Muscle of arm (tissue), 12 donors: ENCODE results near the gene HINT2. TPM values are rescaled to one million over a fixed set of nuclear protein-coding genes. Genes with fewer than 3 reads are reported as not detected.

Source experiments
- DNase-seq: peaks from one replicate; pipeline ENCODE4 v3.0.0-alpha.2; 2013
- polyA plus RNA-seq, 12 donors: library from polyadenylated mRNA; unstranded; fragments of 120-200 nt; gene quantifications; one replicate each; pipeline ENCODE4 v1.2.1, GENCODE V29; 2013; ENCODE audit not compliant: insufficient read length in 12 of 12

HINT2 gene
- polyA plus RNA-seq, 12 donors = 25.7 to 40.7 (median 29.3) TPM; not detected in 1

GRCh38 chr9:35783418-35783817 is 31.4 kb downstream of the HINT2 start:
- DNase-seq = no peak

GRCh38 chr9:35781066-35781465 is 33.8 kb downstream of the HINT2 start:
- DNase-seq = no peak

GRCh38 chr9:35778496-35778895 is 36.3 kb downstream of the HINT2 start:
- no peak for DNase-seq

GRCh38 chr9:35776018-35776417 is 38.8 kb downstream of the HINT2 start:
- DNase-seq = no peak

- no peak for DNase-seq
These were observed 39.8 kb downstream of the HINT2 start for GRCh38 chr9:35774907-35775635.

GRCh38 chr9:35771943-35772342 is 42.9 kb downstream of the HINT2 start:
- no peak for DNase-seq

- DNase-seq = no peak
These were observed 43.3 kb downstream of the HINT2 start for GRCh38 chr9:35771534-35771933.

GRCh38 chr9:35771075-35771433 is 43.8 kb downstream of the HINT2 start:
- DNase-seq = no peak

GRCh38 chr9:35769763-35770162 is 45.1 kb downstream of the HINT2 start:
- DNase-seq = no peak

GRCh38 chr9:35767458-35767857 is 47.4 kb downstream of the HINT2 start:
- no peak for DNase-seq

GRCh38 chr9:35766997-35767396 is 47.8 kb downstream of the HINT2 start:
- DNase-seq = no peak

- no peak for DNase-seq
These were observed 51.0 kb downstream of the HINT2 start for GRCh38 chr9:35763803-35764202.

- DNase-seq = no peak
These were observed 51.7 kb downstream of the HINT2 start for GRCh38 chr9:35763181-35763580.

Other genes starting within 250 kb of the HINT2 start
- gene TESK1, start 209.8 kb downstream of the HINT2 start, polyA plus RNA-seq = 10 to 100 TPM in 11 of 12 donors, not detected in 1; 27.1 to 42.8 (median 33.8) TPM
- 1 to 10 TPM in 10 of 12 donors, not detected in 2; 1.0 to 4.8 (median 2.1) TPM for gene CD72, start 196.6 kb downstream of the HINT2 start, polyA plus RNA-seq
- 1 to 10 TPM in 1 of 12 donors, under 1 TPM in 8, not detected in 3; 0.13 to 2.3 (median 0.20) TPM for gene SIT1, start 164.1 kb downstream of the HINT2 start, polyA plus RNA-seq
- not detected for gene RMRP, start 157.0 kb downstream of the HINT2 start, polyA plus RNA-seq
- gene CCDC107, start 156.8 kb downstream of the HINT2 start, polyA plus RNA-seq = 10 to 100 TPM in 10 of 12 donors, not detected in 2; 12.4 to 21.7 (median 16.1) TPM
- gene ARHGEF39, start 149.8 kb downstream of the HINT2 start, polyA plus RNA-seq = 1 to 10 TPM in 11 of 12 donors, not detected in 1; 3.3 to 8.0 (median 5.2) TPM
- 1 to 10 TPM in 4 of 12 donors, under 1 TPM in 6, not detected in 2; 0.42 to 6.9 (median 0.75) TPM for gene CA9, start 141.1 kb downstream of the HINT2 start, polyA plus RNA-seq
- gene TPM2, start 125.1 kb downstream of the HINT2 start, polyA plus RNA-seq = over 10,000 TPM in 1 of 12 donors, 1,000 to 10,000 TPM in 11; 1,434 to 10,856 (median 6,506) TPM
- 100 to 1,000 TPM in 3 of 12 donors, 10 to 100 TPM in 8, not detected in 1; 83.0 to 108 (median 90.3) TPM for gene TLN1, start 82.8 kb downstream of the HINT2 start, polyA plus RNA-seq
- gene CREB3, start 82.4 kb downstream of the HINT2 start, polyA plus RNA-seq = 10 to 100 TPM in 11 of 12 donors, not detected in 1; 21.3 to 45.7 (median 24.9) TPM
- gene GBA2, start 65.8 kb downstream of the HINT2 start, polyA plus RNA-seq = 10 to 100 TPM in 11 of 12 donors, not detected in 1; 33.9 to 87.1 (median 55.8) TPM
- 10 to 100 TPM in 11 of 12 donors, not detected in 1; 15.1 to 21.8 (median 19.8) TPM for gene RGP1, start 65.8 kb downstream of the HINT2 start, polyA plus RNA-seq
- gene MSMP, start 60.8 kb downstream of the HINT2 start, polyA plus RNA-seq = 1 to 10 TPM in 1 of 12 donors, under 1 TPM in 1, not detected in 10; 0.98 to 1.4 TPM
- 10 to 100 TPM in 11 of 12 donors, not detected in 1; 14.4 to 30.9 (median 26.3) TPM for gene NPR2, start 23.5 kb downstream of the HINT2 start, polyA plus RNA-seq
- gene SPAG8, start 2.8 kb downstream of the HINT2 start, polyA plus RNA-seq = 1 to 10 TPM in 10 of 12 donors, not detected in 2; 1.7 to 4.0 (median 2.2) TPM
- under 1 TPM in 10 of 12 donors, not detected in 2; 0.07 to 0.62 (median 0.23) TPM for gene FAM221B, start 13.7 kb upstream of the HINT2 start, polyA plus RNA-seq
- gene TMEM8B, start 14.2 kb upstream of the HINT2 start, polyA plus RNA-seq = 10 to 100 TPM in 11 of 12 donors, not detected in 1; 12.0 to 33.1 (median 22.2) TPM
- under 1 TPM in 4 of 12 donors, not detected in 8; 0.13 to 0.31 (median 0.17) TPM for gene OR13J1, start 55.4 kb upstream of the HINT2 start, polyA plus RNA-seq
- gene HRCT1, start 91.2 kb upstream of the HINT2 start, polyA plus RNA-seq = 1 to 10 TPM in 8 of 12 donors, under 1 TPM in 2, not detected in 2; 0.18 to 2.6 (median 1.5) TPM
- gene SPAAR, start 94.4 kb upstream of the HINT2 start, polyA plus RNA-seq = 1 to 10 TPM in 10 of 12 donors, not detected in 2; 1.1 to 2.8 (median 1.9) TPM
- under 1 TPM in 6 of 12 donors, not detected in 6; 0.22 to 0.48 (median 0.29) TPM for gene OR2S2, start 143.1 kb upstream of the HINT2 start, polyA plus RNA-seq
- gene RECK, start 221.9 kb upstream of the HINT2 start, polyA plus RNA-seq = 10 to 100 TPM in 11 of 12 donors, not detected in 1; 21.7 to 62.1 (median 29.2) TPM